Right ventricle myocardium inferior (tissue), 1 donor: ENCODE results near the gene ACP6. TPM values are rescaled to one million over a fixed set of nuclear protein-coding genes. Genes with fewer than 3 reads are reported as not detected.

Experiments
- ATAC-seq: fragments of 200-7000 bp; cut with Tn5 transposase; one replicate; pipeline ENCODE4 v1.9.1; 2020; ENCODE audit warnings: mild to moderate bottlenecking, moderate library complexity
- DNase-seq: peaks from one replicate; pipeline ENCODE4 v3.0.0; 2021; ENCODE audit errors: missing footprints
- intact Hi-C: fragments of 100-400 bp; cut with DNase I; formaldehyde crosslinking; loops from one replicate; pipeline ENCODE4 v1.11.0; 2022
- total RNA-seq: library from RNA; stranded (reverse); fragmentation: NEBNext Ultra II Directional; extraction: Animal tissue kit (Norgen Biotek cat#: 25700); gene quantifications from one replicate; pipeline ENCODE4 v1.2.1, GENCODE V29; 2021
- donor health status: DM: no; HTN: yes; CAD: no; lungs with severe emphysema.

ACP6 gene
- total RNA-seq, 1 donor from 2014 or later = 8.9 TPM

DNA sequence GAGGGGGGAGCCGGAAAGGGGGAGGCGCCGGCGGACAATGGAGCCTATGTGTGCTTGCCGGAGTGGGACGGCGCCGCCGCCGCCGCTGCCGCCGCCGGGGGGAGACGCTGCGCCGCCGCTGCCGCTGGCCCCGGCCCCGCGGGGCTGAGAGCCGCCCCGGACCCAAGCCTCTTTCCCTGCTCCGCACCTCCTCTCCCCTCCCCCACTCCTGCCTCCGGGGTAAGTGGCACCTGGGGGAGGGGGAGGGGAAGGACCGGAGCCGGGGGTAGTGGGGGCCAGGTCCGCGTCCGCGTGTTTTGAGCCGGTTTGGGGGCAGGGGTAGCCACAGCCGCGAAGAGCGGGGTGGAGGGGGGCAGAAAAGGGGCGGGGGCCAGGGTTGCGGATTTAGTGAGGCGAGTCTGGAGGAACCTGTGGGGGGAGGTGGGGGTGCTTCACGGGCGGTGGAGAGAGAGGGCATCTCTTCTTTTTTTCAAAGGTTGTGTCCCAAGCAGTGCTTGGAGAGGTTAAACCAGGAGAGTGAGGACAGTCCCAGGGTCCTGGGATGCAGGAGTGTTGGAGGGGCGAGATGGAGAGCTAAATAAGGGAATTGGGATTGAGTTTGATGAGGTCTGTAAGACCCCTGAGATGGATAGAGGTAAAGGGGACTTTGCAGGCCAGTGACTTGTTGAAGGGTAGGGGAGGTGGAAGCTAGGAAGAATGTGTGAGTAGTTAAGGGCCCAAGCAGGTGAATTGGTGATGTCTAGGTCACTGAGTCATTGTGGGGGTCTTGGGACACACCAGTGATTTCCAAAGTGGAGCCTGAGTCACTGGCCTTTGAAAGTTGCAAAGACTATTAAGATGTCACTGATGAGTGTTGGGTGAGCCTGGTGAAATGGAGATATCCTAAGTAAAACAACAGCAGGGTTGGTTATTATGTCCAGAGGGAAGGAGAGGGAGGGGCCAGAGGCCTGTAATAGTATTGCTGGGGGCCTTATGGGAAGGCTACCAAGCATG, 69.9 kb downstream of the ACP6 start:
- ATAC-seq (no peak), DNase-seq (no peak)
- intact Hi-C loops = loop anchor here (5.0 kb wide), 1 partner anchor 103 kb away; no protein-coding TSS in a partner anchor

DNA sequence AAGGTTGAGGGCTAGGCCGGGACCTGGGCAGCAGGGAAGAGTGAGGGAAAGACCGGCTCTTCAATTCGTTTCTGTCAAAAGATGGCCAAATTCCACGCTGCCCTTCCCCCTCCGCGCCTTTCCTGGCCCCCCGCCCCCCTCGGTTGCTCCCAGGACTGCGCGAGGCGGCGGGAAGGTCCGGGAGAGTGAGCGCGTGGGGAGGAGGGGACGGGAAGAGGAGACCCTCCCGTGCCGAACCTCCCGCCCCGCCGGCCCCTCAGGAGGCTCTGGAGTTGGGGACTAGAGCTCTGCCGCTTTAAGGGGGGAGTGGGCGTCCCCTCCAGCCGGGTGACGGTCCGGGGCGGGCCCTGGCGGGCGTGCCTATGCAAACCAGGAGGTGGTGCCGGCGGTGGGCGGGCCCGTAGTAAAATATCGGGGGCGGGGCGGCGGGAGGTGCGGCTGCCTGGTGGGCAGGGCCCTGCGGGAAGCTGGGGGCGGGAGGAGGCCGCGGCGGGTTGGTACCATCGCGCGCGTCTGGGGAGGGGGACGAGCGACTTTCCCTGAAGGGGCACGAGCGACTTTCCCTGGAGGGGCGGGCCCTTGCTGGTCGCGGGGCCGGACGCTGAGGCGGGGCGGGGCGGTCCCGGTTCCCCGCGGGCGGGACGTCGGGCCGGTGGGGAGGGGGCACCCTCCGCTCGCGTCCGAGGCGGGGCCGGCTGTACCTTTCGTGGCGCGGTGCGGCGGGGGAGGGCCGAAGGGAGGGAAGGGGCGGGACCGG, 70.8 kb downstream of the ACP6 start:
- intact Hi-C loops = loop anchor here (1.0 to 5.0 kb wide), 3 partner anchors 58 to 102 kb away; partner anchors contain the start of gene BCL9
- peak; percentile 95 for ATAC-seq
- DNase-seq = peak; percentile 99

DNA sequence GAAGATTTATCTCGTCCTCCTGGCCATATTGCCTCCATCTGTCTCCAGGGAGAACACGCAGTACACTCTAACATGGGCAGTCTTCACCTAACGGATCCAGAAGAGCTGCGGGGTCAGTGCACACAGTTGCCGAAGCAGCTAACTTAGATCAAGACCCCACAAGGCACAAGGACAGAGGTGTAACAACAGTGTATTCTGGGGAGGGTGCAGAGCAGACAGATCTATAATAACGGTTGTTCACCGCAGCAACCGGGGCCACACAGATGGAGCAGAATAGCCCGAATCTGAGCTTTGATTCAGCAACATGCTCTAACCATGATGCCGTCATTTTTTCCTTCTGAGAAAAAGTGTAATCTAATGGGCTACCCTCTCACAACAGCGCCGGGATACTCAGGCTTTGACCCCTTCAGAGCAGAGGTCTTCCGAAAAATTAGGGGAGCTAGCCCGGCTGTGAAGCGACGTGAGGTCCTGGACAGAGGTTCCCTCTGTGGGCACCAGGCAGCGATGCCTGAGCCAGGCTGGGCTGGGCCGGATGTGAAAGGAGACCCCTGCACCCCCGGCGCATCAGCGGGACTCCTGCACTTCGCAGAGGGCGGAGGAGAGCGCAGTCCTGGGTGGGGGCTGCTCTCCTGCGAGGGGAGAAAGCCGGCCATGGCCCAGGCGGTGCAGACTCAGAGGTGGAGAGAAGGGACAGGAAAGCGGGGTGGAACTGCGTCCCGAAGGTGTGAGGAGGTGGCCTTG, 71.5 kb downstream of the ACP6 start:
- intact Hi-C loops = loop anchor here (1.0 to 5.0 kb wide), 2 partner anchors 57 to 81 kb away; partner anchors contain the start of gene BCL9
- DNase-seq = peak; percentile 74
- ATAC-seq = peak; percentile 15

DNA sequence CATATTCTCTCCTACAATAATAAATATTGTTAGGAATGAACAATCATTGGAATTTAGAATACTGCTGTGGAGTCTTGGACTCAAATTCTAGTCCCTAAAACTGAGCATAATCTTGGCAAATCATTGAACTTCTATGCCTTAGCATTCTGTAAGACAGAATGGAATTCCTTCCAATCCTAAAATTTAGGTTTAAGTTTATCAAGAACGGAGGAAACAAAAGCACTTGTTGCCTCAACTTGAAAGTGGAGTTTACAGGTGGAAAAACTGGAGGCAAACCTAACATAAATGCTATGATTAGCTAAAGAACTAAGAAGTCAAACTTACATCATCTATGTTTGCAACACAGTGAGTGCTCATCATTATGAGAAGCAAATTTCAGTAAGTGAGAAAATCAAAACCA, 73.3 kb downstream of the ACP6 start:
- ATAC-seq = no peak
- no peak for DNase-seq
- intact Hi-C loops = loop anchor here (5.0 kb wide), 1 partner anchor 80 kb away; no protein-coding TSS in a partner anchor

Other genes with a start within 250 kb of the ACP6 start
- 8.6 TPM for gene BCL9, start 129.0 kb downstream of the ACP6 start, total RNA-seq
- 11.3 TPM for gene GJA5, start 90.1 kb upstream of the ACP6 start, total RNA-seq
- not detected for gene GJA8, start 232.3 kb upstream of the ACP6 start, total RNA-seq